Measurements from ENCODE around the gene GOLGA1.

Gene GOLGA1

GRCh38 chr9:124911766-124912165, 29.1 kb downstream of the GOLGA1 start:
- TF ChIP-seq POLR2AphosphoS5 (IDR thresholded peaks at IDR 0.05; ENCODE audit: low read depth, low read length) (no peak), REST (IDR thresholded peaks at IDR 0.05; ENCODE audit: insufficient read depth in 1 of 2, low read depth in 2 of 2, low read length in 2 of 2) (no peak), TAF1 (IDR thresholded peaks at IDR 0.05; ENCODE audit: borderline replicate concordance, insufficient read depth, low read length) (no peak), SIN3A (IDR thresholded peaks at IDR 0.05; ENCODE audit: borderline replicate concordance, insufficient read depth, low read length) (no peak), FOXP2 (optimal IDR thresholded peaks at IDR 0.05; ENCODE audit: borderline replicate concordance, extremely low read depth, extremely low read length, insufficient read depth) (no peak)

- TF ChIP-seq SIN3A (IDR thresholded peaks at IDR 0.05; ENCODE audit: borderline replicate concordance, insufficient read depth, low read length) = no peak
- no peak for TF ChIP-seq TAF1 (IDR thresholded peaks at IDR 0.05; ENCODE audit: borderline replicate concordance, insufficient read depth, low read length)
- TF ChIP-seq POLR2AphosphoS5 (IDR thresholded peaks at IDR 0.05; ENCODE audit: low read depth, low read length) = no peak
- no peak for TF ChIP-seq FOXP2 (optimal IDR thresholded peaks at IDR 0.05; ENCODE audit: borderline replicate concordance, extremely low read depth, extremely low read length, insufficient read depth)
- TF ChIP-seq REST (IDR thresholded peaks at IDR 0.05; ENCODE audit: insufficient read depth in 1 of 2, low read depth in 2 of 2, low read length in 2 of 2) = no peak
Observed at GRCh38 chr9:124908098-124908497, 32.8 kb downstream of the GOLGA1 start.

- no peak for TF ChIP-seq POLR2AphosphoS5 (IDR thresholded peaks at IDR 0.05; ENCODE audit: low read depth, low read length)
- no peak for TF ChIP-seq TAF1 (IDR thresholded peaks at IDR 0.05; ENCODE audit: borderline replicate concordance, insufficient read depth, low read length)
- no peak for TF ChIP-seq SIN3A (IDR thresholded peaks at IDR 0.05; ENCODE audit: borderline replicate concordance, insufficient read depth, low read length)
- no peak for TF ChIP-seq REST (IDR thresholded peaks at IDR 0.05; ENCODE audit: insufficient read depth in 1 of 2, low read depth in 2 of 2, low read length in 2 of 2)
- TF ChIP-seq FOXP2 (optimal IDR thresholded peaks at IDR 0.05; ENCODE audit: borderline replicate concordance, extremely low read depth, extremely low read length, insufficient read depth) = no peak
Observed at GRCh38 chr9:124906966-124907365, 33.9 kb downstream of the GOLGA1 start.

GRCh38 chr9:124899845-124900244, 41.0 kb downstream of the GOLGA1 start:
- TF ChIP-seq SIN3A (IDR thresholded peaks at IDR 0.05; ENCODE audit: borderline replicate concordance, insufficient read depth, low read length) (no peak), FOXP2 (optimal IDR thresholded peaks at IDR 0.05; ENCODE audit: borderline replicate concordance, extremely low read depth, extremely low read length, insufficient read depth) (no peak), REST (IDR thresholded peaks at IDR 0.05; ENCODE audit: insufficient read depth in 1 of 2, low read depth in 2 of 2, low read length in 2 of 2) (no peak), POLR2AphosphoS5 (IDR thresholded peaks at IDR 0.05; ENCODE audit: low read depth, low read length) (no peak), TAF1 (IDR thresholded peaks at IDR 0.05; ENCODE audit: borderline replicate concordance, insufficient read depth, low read length) (no peak)
